ENCODE measurements around the gene MYO5A.

Gene MYO5A

DNA sequence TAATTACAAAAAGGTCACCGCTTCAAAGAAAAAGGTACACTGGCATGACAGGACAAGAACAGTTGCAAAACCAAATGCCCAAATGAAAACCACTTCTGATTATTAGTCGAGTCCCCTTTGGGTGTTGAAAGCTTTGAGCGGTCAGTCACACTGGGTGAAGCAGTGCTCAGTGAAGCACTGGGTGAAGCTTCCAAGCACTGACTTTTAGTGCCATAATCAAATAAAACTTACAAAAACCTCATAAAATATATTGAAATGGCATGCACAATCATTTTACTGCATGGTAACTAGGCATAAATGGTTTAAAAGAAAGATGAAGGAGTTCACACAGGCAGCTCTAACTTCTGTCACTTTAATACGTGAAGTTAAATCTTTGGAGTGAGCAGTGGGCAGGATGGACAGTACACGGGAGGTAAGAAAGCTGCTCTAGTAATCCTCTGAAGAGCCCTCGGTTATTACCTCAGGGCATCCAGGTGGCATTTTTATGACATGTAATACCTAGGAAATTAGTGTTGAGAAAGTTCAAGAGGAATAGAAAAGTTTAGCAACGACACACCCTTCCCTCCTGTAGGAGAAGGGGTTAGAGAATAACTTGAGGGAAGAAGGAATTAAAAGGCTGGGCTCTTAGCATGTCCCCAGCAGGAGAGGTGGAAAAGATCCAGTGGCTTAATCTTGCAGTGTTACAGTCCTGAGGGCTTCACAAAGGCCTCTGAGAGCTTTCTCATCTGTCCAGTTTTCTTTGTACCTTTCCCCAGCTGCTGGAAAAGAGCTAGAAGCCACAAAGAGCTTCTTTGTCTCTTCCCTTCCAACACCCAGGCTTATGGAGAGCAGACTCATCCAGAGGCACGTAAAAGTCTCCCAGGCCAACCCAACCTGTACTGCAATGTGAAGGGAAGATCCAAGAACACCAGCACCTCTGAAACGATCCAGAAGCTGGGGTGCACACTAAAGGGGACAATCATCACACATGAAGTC lies 168.2 kb downstream of the MYO5A start:
- DNase-seq, result no peak

DNA sequence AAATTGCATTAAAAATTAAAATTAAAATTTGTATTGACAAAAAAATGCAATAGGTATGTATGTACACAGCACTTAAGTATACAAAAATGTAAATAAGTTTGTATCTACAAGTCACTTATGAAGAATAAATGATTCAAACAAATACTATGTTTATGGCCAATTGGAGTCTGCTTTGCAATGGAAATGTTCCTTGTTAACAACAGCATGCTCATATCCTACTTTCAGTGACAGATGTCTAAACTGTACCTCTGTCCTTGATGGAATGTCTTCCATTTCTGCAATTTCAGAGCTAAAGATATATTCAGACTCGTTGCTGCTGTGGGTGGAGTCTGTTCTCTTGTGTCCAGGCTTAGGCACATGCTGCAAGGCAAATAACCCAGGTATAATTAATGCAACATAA lies 169.0 kb downstream of the MYO5A start:
- no peak for DNase-seq

DNA sequence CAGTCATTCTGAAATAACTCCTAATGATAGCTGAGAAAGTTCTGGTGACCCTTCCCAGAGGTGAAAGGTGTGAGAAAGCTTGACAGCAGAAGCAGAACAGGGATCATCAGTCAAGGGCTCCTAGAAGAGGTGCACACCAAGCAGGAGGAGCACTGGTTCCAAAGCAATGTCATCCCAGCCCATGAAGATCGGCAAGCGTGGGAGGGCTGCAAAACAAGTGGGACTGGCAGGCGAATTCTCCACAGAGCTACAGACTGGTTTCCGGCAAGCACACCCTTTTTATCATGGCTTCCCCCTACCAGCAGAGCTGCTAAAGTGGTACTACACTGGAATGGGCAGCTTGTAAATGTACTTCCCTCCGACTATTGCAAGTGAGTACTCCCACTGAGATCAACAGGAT lies 170.7 kb downstream of the MYO5A start:
- no peak for DNase-seq

DNA sequence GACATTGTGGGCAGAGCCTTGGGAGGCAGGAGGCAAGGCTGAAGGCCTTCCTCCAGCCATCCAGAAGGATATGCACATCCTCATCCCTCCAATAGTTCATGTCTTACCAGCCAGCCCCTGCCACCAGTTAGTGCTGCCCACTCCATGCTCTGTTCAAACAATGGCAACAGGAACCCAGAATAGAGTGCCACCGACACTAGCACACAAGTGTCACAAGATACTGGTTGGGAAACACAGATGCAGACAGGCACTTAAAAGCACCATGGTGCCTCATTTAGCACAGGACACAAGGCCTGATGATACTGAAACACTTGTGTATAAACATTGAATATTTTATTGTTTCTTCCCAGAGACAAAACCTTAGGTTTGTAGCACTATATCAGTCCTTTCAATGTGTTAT lies 176.6 kb downstream of the MYO5A start:
- no peak for DNase-seq

- DNase-seq, result no peak
Measured at GRCh38 chr15:52351206-52351908, 177.3 kb downstream of the MYO5A start.

DNA sequence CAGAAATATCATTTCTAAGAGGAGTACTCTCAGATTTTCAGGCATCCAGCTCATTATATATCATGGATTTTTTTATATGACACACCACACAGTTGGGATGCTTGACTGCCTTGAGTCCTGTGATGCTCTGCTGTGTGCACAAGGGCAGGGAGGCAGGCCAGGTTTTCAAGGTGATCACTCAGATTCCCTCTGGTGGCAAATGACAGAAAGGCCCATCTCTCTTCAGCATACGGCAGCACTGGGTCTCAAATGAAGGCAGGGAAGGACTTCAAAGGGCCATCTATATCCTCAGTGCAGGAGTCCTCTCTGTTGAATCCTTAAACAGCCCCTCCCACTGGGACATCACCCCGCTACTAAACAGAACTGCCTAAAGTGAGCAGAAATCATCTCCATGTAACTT lies 178.3 kb downstream of the MYO5A start:
- no peak for DNase-seq

DNA sequence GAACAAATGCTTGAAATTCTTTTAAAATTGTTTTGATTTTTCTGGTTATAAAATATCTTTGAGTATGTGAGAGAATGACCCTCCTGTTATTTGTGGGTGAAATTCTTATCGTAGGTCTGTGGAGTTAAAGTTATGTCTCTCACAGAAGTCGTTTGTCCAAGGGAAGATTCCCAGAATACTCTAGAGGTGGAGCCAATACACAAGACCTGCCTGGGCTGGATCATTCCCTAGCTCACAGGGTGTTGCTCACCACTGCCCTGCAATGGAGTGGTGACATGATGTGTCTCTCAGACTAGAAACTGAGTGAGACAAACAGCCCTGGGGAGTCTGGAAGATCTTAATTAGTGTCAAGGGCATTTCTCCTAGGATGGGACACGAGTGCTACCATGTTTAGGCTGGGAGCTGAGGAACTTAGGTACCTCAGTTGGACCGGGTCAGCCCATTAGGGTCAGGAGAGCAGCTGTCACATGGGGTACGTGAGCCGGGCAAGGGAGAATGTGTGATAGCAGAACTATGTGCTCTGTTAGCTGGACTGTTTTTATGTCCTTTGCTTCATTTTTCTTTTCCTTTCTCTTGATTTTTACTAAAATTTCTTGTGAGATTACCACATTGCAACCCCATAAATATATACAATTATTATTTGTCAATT lies 179.5 kb downstream of the MYO5A start:
- no peak for DNase-seq

DNA sequence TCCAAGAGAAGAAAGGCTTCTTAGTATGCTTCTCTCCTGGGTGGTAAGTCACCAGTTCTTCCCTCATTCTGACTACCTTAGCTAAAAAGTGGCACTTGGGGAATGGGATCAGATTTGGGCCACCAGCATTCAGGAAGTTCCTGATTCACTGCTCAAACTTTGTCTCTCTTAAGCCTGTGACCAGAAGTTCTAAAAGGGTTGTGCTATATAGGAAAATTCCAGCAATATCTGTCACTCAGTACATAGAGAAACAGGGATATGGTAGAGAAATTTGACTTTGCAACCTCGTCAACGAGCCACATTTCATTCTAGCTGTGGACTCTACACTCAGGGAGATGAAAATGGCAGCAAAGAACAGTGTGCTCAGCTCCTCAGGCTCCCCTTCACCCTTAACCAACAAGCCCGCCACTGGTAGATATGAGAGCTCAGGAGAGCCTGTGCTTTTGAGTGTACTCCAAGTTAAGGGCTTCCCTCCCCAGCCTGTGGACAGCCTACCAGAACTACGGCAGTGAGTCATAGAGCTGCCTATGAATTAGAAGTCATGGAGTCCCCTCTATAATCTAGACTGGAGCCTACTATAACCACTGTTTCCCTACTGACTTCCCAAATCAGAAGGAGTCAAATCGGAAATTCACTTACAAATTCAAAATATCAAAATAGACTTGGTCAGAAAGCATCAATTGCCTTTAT lies 180.5 kb downstream of the MYO5A start:
- DNase-seq, result no peak

- DNase-seq, result no peak
Measured at GRCh38 chr15:52344592-52344991, 184.1 kb downstream of the MYO5A start.

DNA sequence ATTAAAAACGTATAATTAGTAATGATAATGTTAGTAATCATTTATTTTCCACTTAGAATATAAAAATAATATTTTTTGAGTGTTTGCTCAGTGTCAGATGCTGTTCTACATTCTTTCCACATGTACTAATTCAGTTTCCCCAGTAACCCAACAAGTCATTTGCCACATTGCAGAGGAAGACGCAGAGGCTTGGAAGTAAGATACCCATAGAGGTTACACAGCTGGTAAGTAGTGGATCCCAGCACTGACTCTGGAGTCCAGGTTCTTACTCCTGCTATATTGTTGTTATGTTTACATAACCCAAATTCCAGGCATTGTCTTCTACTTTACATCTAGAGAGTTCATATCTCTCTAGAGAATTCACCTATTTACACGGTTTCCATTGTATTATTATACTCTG lies 184.8 kb downstream of the MYO5A start:
- DNase-seq, result no peak

GRCh38 chr15:52340093-52340492 lies 188.6 kb downstream of the MYO5A start:
- DNase-seq, result no peak

DNA sequence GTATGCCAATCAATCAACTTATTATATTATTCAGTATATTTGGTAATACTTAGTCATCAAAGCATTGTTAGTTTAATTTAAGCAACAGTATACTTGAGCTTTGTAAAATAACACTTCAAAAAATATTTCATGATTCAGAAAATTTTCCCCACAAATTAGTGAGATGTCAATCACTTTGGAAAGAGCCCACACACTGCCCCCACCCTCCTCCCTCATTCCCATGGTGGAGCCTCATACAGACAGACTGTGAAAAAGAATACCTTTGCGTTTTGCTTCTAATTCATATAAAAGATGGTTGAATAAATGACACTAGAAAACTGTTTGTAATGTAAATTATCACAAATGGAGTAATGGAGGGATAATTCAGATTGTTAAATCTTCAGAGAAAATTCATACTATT lies 189.8 kb downstream of the MYO5A start:
- no peak for DNase-seq

DNA sequence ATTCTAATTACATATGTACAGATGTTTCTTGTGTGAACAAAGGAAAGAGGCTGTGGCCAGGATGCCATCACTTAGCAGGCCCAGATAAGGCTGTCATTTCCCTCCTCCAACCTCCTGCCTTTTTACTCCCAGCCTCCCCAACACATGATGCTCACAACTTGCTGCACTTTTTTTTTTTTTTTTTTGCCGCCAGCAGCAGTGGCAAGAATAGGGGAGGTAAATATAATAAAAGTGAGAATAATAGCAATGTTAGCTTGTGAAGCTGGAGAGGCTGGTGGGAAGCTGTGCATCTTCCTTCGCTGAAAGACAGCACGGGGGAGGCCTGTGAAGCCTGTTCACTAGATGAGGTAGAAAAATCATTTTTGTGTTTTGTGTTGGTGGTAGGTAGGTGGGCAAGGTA lies 190.6 kb downstream of the MYO5A start:
- no peak for DNase-seq

DNA sequence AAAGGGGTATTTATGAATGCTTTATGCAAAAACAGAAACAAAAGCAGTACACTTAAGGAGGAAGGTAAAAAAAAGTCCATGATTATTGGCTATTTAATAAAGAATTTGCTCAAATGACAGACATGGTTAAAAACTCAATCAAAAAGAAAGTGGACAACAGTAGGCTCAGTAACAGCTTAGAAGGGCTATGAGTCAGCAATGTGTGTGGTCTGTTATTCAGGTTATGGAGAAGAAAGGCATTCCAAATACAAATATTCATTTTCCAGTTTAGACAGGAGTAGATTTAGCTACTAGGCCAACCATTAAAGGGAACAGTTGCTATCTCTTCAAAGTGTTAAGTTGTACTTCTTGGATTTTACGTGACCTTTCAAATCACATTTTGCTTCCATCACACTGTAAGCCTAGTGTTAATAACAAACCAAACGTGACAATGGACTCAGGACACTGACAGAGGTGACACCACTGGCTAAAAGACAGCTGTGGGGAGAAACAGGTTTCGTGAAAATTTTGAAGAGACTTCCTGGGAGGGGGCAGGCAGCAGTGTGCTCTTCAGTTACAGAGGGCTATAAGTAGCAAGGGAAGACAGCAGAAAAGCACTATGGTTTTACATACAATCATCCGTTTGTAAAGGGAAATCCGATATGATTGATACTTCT lies 191.4 kb downstream of the MYO5A start:
- DNase-seq, result no peak

GRCh38 chr15:52336529-52336928 lies 192.2 kb downstream of the MYO5A start:
- no peak for DNase-seq

GRCh38 chr15:52334491-52335160 lies 194.1 kb downstream of the MYO5A start:
- DNase-seq, result no peak

DNA sequence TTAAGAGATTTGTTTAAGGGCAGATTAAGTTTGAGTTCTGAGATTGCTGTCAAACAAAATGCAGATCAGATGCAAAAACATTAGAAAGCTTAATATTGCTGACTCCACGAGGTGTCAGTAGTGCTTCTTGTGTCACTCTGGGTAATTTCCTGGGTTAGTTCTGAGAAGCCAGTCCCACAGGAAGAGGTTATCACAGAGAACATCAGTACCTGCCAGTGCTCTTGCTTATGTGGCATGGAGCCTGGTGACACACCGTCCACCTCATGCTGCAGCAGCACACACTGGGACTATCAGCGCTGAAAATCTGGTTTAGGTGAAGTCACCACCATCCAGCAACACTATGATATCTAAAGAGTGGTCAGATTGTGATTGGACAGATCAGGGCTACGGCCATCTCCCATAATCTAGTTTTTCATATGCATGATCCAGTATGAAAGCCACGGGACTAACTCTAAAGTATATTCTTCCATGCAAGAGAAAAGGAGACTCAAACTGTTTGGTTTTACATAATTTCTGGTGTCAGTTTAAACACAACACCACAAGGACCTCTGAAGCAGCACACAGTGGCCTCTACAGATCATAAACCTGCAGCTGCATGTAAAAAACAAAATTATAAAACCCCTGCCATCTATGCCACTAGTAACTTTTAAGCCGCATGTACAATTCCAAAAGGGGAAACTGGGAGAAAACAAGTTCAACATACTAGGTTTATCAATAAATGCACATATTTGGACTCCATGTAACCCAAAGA lies 197.0 kb downstream of the MYO5A start:
- DNase-seq, result no peak

DNA sequence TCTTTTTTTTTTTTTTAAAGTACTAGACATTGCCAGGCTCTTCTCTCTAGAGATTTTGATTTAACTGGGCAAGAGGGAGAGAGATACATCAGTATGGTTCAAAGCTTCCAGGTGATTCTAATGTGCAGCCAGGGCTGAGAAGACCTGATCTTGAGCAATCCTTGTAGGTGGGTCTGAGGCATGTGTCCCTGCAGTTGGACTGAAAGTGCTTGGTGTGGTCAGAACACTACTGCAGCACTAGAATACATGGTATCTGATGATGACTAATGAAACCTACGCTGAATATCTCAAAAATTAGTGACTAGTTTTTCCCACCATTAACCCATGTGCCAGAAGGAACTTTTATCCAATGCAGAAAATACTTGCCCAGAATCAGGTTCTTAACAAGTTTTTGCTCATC lies 198.7 kb downstream of the MYO5A start:
- no peak for DNase-seq

DNA sequence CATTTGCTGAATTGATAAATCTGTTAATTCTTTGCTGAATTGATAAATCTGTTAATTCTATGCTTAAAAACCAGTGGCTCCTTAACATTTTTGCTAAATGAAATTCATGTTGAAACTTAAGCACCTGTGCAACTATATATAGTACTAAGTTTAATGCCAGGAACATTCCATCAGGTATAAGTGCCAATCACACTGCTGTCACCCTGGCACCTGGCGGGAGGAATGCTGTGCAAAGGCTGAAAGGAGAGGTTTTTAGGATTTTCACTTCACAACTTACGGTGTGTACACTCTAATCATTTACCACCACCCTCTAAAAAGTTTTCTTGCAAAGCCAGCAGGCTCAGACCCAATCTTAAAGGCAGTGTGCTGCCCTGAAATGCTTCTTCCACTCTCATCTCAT lies 199.5 kb downstream of the MYO5A start:
- no peak for DNase-seq

- DNase-seq, result no peak
Measured at GRCh38 chr15:52328680-52329079, 200.0 kb downstream of the MYO5A start.

DNA sequence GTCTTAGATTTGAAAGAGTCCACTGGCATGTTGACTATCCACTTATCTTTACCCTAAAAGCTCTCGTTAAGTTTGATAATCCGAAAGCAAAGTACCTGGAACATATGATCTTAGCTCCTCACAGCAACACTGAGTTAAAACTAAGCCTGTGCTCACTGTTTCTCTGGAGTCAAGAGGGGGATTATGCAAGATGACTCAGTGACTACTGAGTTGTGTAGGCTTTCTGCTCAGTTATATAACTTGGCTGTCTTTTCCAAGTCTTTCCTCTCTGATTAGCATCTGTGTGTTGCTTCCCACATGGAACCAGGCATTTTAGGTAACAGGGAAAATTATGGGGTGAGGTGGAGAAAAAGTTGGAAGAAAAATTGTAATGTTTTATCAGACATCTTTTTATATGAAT lies 201.9 kb downstream of the MYO5A start:
- no peak for DNase-seq

Measured in cortex of kidney (tissue), 1 donor.